ELR (cell line): ENCODE results near the gene CST8.

ENCODE experiments used
- DNase-seq: peaks from one replicate; pipeline ENCODE4 v3.0.0-alpha.2; 2015; ENCODE audit warnings: low read depth

Gene CST8

DNA sequence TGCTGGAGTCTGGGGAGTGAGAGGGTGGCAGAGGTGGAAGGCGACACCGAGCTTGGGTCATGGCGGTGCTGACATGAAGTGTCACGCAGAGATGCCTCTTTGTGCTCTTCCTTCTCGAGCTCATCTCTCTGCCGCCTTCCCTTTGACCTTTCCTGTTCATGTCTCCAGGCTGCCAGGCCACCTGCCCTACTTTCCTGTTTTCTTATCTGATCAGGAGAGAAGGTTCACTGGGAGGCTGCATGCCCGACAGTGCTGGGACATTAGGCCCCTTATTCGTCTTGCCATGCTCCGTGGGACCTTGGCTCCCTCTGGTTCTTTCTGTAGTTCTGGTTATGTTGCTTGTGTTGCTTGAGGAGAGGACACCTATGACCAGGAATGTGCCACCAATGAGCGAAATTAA, 33.2 kb downstream of the CST8 start:
- no peak for DNase-seq

DNA sequence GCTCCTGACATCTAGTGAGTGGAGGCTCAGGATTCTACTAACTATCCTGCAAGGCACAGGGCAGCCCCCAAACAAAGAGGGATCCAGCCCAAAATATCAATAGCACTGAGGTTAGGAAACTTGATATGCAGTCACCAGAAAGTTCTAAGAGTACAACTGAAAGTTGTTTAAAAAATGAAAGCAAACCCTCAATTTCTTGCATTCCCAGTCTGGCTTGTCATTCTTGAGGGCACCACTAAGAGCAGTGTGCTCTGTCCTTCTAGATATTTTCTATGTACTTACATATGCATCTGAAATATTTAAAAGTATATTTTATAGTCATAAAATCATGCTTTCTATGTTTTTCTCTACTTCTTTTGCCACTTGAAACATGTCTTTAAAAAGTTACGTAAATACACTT, 35.9 kb downstream of the CST8 start:
- no peak for DNase-seq

DNA sequence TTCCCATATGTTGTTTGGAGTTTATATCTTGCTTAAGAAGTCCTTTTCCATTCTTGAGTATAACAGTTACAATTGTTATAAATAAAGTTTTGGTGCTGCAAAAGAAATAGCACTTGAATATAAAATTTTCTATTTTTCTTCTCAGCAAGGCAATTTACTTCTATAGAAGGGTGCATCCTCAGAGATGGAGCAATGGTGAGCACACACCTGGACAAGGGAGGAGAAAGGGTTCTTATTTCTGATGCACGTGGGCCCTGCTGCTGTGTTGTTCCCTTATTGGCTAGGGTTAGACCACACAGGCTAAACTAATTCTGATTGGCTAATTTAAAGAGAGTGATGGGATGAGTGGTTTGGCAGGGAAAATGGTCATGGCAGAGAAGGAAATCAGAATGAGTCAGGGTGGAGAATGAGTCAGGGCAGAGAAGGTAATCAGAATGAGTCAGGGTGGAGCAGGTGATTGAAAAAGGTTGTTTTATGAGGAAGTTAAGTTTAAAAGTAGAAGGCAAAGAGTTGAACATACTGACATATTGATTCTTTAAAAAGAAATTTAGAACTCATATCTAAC, 38.0 kb downstream of the CST8 start:
- peak; percentile 23 for DNase-seq

DNA sequence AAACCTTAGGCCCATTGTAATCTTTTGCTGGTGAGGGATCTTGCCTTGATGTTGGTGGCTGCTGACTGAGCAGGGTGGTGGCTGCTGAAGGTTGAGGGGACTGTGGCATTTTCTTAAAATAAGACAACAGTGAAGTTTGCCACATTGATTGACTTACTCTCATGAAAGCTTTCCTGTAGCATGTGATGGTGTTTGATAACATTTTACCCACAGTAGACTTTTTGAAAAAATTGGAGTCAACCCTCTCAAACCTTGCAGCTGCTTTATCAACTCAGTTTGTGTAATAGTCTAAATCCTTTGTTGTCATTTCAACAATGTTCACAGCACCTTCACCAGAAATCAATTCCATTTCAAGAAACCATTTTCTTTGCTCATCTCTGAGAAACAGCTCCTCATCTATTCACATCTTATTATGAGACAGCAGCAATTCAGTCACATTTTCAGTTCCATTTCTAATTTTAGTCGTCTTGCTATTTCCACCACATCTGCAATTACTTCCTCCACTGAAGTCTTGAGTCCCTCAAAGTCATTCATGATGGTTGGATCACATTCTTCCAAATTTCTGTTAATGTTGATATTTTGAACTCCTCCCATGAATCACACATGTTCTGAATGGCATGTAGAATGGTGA, 40.1 kb downstream of the CST8 start:
- no peak for DNase-seq

DNA sequence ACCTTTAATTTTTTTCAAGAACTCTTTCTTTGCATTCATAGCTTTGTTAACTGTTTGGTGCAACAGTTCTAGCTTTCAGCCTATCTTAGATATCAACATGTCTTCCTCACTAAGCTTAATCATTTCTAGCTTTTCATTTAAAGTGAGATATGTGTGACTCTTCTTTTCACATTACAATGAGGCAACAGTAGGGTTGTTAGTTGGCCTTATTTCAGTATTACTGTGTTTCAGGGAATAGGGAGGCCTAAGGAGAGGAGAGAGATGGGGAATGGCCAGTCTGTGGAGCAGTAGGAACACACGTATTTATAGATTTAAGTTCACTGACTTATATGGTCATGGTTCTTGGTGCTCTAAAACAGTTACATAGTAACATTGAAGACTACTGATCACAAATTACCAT, 41.6 kb downstream of the CST8 start:
- DNase-seq = no peak

DNA sequence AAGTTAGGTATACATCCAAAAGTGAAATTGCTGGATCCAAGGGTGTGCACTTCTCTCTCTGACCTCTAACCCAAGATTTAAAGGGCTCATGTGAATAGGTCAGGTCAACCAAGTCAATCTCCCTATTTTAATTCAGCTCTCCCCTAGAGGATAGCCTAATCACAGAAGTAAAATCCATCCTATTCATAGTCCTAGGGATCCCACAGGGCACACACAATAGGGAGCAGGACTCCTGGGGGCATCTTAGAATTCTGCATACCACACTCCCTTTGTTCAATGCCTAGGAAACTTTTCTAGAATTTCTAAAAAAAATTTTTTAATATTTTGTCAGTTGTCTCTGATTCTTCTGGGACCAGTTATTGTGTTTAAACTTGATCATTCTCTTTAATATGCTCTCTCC, 42.2 kb downstream of the CST8 start:
- no peak for DNase-seq

DNA sequence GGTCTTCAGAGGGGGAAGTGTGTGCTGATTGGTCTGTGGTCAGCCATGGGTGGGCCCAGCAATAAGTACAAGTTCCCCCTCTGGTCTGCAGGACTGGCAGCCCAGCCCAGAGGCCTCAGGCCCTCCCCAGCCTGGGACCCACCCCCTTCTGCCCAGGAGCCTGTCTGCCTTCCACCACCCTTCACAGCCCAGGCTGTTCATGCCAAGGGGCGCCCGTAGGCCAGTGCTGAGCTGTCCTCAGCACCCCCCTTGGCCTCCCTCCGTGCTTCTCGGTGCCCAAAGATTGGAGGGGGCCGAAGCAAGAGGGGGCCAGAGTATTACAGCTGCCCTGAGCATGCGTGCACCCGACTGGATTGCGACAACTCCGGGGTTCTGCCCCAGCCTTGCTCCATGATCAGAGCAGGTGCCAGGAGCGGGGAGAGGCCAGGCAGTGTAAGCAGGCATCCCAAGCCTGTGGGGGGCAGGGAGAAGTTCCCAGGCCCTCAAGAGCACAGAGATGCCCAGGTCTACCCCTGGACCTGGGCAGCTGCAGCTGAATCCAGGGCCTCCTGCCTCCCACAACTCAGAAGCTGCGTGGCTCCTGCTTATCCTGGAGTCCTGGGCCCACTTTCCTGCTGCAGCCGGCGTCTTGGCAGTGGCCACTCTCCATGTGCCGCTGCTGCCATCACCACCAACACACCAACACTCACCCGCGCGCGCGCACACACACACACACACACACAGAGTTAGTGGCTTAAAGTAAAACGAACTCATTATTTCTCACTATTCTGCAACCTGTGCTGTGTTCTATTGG, 44.1 kb downstream of the CST8 start:
- no peak for DNase-seq

DNA sequence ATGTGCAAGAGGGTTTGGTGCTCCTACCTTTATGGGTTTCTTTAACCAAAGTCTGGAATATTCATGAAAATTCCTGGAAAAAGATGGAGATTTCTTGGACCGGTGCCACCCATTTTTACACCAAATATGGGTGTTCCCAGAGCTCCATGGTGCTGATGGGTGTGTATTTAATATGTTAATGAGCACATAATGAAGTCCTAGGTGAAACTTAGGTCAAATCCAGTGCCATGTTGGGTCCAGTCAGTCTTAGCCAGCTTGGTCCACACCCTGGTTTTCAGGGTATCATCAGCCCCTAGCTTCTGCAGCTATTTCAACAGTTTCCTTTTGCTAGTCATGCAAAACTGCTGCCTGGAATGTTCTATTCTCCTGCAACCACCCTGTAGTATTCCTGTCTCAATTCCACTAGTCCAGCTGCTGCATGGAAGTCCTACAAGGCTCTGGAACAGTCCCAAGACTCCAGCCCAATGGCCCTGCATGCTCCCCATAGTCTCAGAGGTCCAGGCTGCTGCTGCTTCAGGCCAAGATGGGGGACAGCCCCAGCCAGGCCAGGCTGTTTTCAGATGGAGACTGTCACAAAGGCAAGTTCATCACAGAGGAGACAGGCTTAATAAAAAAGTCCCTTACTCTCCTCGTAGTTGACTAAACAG, 45.5 kb downstream of the CST8 start:
- DNase-seq = no peak

DNA sequence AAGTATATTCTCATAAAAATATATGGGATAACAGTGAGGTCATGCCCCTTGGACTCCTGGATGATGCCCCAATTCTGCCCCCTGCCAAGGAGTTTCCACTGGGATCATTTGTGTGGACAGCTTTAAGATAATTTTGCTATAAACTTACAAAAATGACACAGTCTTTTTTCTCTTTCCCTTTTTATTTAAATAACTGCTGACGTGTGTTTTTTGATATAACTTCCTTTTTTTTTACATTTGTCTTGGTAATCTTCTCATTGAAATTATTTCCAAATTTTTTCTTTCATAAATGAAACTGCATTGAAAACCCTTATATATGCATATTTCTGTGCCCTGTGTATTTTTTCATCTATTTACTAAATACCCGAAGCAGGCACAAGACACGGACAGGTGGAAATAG, 46.1 kb downstream of the CST8 start:
- DNase-seq = no peak

DNA sequence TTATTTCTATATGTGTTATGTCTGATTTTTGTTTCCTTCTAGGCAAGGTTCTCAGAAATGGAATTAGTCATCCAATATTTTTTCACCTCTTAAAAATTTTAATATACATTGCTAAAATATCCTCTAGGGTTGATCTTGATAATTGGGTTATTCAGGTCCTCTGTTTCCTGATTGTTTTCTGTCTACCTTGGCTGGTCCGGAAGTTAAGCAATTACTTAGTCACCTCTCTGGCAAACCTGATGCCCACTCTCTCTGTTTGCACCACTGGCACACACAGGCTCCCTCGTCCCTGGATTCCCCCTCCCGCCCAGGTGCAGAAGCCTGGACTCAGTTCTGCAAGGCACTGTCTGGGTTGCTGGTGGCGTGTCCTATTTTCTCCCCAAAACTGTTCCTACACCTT, 49.7 kb downstream of the CST8 start:
- DNase-seq = no peak

DNA sequence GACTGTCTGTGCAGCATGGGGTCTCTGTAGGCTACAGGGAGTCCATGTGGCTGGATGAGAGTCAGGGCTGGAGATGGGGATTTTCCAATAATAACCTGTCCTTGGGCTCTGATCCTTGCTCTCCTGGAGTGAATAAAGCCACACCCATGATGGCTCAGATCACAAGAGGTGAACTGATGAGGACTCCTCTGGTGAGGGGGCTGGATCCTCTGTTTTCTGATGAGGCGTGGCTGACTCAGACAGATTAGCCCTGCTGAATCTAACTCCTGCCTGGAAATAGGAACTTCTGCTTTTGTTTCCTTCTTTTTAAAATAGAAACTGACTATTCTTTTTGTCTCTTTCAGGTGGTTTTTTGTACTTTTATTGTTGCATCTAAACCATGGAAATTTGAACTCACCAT, 50.4 kb downstream of the CST8 start:
- no peak for DNase-seq

DNA sequence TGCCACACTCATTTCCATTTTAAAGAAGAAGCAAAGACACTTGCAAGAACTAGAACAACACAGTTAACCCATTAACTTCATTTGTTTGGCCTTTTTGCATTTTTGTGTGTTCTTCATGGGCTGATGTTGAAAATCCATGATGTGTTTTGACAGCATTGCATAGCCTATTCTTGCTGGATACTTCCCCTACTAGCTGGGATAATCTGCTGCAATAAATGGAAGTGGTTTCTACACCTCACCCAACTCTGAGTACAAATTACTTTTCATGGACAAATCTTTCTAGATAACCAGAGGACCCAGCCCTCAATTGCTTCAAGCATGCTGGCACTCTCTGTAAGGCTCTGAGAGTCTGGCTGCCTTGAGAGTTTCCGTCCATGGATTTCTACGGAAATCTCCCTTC, 50.9 kb downstream of the CST8 start:
- no peak for DNase-seq

DNA sequence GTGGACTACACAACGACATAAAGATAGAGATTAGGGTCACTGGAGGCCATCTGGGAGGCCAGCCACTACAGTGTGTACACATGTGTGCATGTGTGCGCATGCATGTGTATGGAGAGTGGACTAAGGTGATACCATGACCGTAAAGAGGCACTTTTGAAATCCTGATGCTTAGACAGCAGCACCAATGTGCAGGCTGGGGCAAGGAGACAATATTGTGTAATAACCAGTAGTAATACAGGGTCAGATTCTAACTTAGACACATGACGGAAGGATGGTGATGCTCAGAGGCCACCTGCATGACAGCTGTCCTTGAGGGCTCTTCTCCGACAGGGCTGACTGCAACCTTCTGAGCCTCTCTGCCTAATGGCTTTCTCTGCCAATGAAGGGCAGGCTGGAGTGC, 51.9 kb downstream of the CST8 start:
- DNase-seq = no peak

DNA sequence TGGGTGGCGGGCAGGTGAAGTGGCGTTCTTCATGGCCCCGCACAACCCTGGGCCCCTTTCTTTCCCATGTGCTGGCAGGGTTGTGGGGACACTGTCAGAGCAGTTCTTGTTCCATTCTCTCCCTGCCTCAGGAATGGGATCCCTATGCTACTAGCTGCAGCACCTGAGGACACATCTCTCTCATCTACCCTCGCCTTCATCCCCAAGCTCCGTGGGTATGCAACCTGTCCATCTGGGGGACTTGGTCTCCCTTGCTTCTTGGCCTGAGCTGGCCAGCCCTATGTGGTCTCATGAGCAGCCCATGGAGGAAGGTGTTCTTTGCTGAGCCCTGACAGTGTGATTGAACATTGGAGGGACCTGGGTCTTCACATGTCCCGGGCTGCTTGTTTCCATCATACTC, 53.2 kb downstream of the CST8 start:
- no peak for DNase-seq
